Measurements from ENCODE around the gene AMOTL1. TPM values are rescaled to one million over a fixed set of nuclear protein-coding genes. Genes with fewer than 3 reads are reported as not detected.

AMOTL1 gene
- total and polyA plus RNA-seq, 4 experiments from 2014 or later: 0.06 to 0.09 (median 0.07) TPM; not detected in 1

- Mint-ChIP-seq H3K4me3 (no peak overlapping the region), H3K36me3 (no peaks in the 10 kb centered on the region), H3K27ac (no peak overlapping the region), H3K4me1 (no peaks in the 10 kb centered on the region), H3K27me3 (peaks cover 2 to 8% of the 10 kb centered on the region in 2 donors), H3K9me3 (no peaks in the 10 kb centered on the region)
- no peaks in the 10 kb centered on the region for H3K4me1 ChIP-seq (ENCODE audit: insufficient read depth, low read length)
- no peaks in the 10 kb centered on the region for H3K36me3 ChIP-seq (ENCODE audit: insufficient read depth, low read length)
- ChIA-PET POLR2A (ENCODE audit: partially characterized antibody) (no interaction called here), CTCF (ENCODE audit: partially characterized antibody) (interaction anchor here (1.8 kb wide), 1 partner anchor 11 kb away, joined by 4 read pairs; no protein-coding TSS in a partner anchor)
- H3K27ac ChIP-seq (ENCODE audit: low read depth, low read length): no peak overlapping the region
- no peaks in the 10 kb centered on the region for H3K27me3 ChIP-seq (ENCODE audit: insufficient read depth, low read length)
- H3K4me3 ChIP-seq (ENCODE audit: low read length in 2 of 2): no peak overlapping the region
- DNase-seq: no peak
- intact Hi-C loops (cut with micrococcal nuclease): no loop called here
- no peaks in the 10 kb centered on the region for H3K9me3 ChIP-seq (ENCODE audit: control insufficient read depth in 1 of 2, low read length in 2 of 2)
Measured at GRCh38 chr11:94795476-94796189, 27.5 kb downstream of the AMOTL1 start.

GRCh38 chr11:94796190-94796580 lies 28.0 kb downstream of the AMOTL1 start:
- no peak for DNase-seq
- no peak overlapping the region for H3K27ac ChIP-seq (ENCODE audit: low read depth, low read length)
- H3K4me1 ChIP-seq (ENCODE audit: insufficient read depth, low read length): no peaks in the 10 kb centered on the region
- H3K27me3 ChIP-seq (ENCODE audit: insufficient read depth, low read length): no peaks in the 10 kb centered on the region
- Mint-ChIP-seq H3K9me3 (no peaks in the 10 kb centered on the region), H3K36me3 (no peaks in the 10 kb centered on the region), H3K4me1 (no peaks in the 10 kb centered on the region), H3K27me3 (peaks cover 2 to 8% of the 10 kb centered on the region in 2 donors), H3K4me3 (no peak overlapping the region), H3K27ac (no peak overlapping the region)
- H3K4me3 ChIP-seq (ENCODE audit: low read length in 2 of 2): no peak overlapping the region
- no peaks in the 10 kb centered on the region for H3K9me3 ChIP-seq (ENCODE audit: control insufficient read depth in 1 of 2, low read length in 2 of 2)
- no peaks in the 10 kb centered on the region for H3K36me3 ChIP-seq (ENCODE audit: insufficient read depth, low read length)
- intact Hi-C loops (cut with micrococcal nuclease): no loop called here
- ChIA-PET POLR2A (ENCODE audit: partially characterized antibody) (no interaction called here), CTCF (ENCODE audit: partially characterized antibody) (no interaction called here)

- Mint-ChIP-seq H3K36me3 (no peaks in the 10 kb centered on the region), H3K9me3 (no peaks in the 10 kb centered on the region), H3K27me3 (peaks cover 2 to 8% of the 10 kb centered on the region in 2 donors), H3K4me1 (no peaks in the 10 kb centered on the region), H3K27ac (no peak overlapping the region), H3K4me3 (no peak overlapping the region)
- Histone ChIP-seq H3K27me3 (ENCODE audit: insufficient read depth, low read length) (no peaks in the 10 kb centered on the region), H3K27ac (ENCODE audit: low read depth, low read length) (no peak overlapping the region), H3K4me3 (ENCODE audit: low read length in 2 of 2) (no peak overlapping the region), H3K36me3 (ENCODE audit: insufficient read depth, low read length) (no peaks in the 10 kb centered on the region), H3K9me3 (ENCODE audit: control insufficient read depth in 1 of 2, low read length in 2 of 2) (no peaks in the 10 kb centered on the region), H3K4me1 (ENCODE audit: insufficient read depth, low read length) (no peaks in the 10 kb centered on the region)
- ChIA-PET CTCF (ENCODE audit: partially characterized antibody) (no interaction called here), POLR2A (ENCODE audit: partially characterized antibody) (no interaction called here)
- no peak for DNase-seq
- intact Hi-C loops (cut with micrococcal nuclease): no loop called here
Measured at GRCh38 chr11:94796863-94797262, 28.7 kb downstream of the AMOTL1 start.

GRCh38 chr11:94799726-94800125 lies 31.6 kb downstream of the AMOTL1 start:
- Mint-ChIP-seq H3K4me3 (no peak overlapping the region), H3K27me3 (no peaks in the 10 kb centered on the region), H3K27ac (no peak overlapping the region), H3K36me3 (no peaks in the 10 kb centered on the region), H3K4me1 (no peaks in the 10 kb centered on the region), H3K9me3 (no peaks in the 10 kb centered on the region)
- ChIA-PET POLR2A (ENCODE audit: partially characterized antibody) (no interaction called here), CTCF (ENCODE audit: partially characterized antibody) (no interaction called here)
- Histone ChIP-seq H3K4me1 (ENCODE audit: insufficient read depth, low read length) (no peaks in the 10 kb centered on the region), H3K4me3 (ENCODE audit: low read length in 2 of 2) (no peak overlapping the region), H3K9me3 (ENCODE audit: control insufficient read depth in 1 of 2, low read length in 2 of 2) (no peaks in the 10 kb centered on the region), H3K27ac (ENCODE audit: low read depth, low read length) (no peak overlapping the region), H3K27me3 (ENCODE audit: insufficient read depth, low read length) (no peaks in the 10 kb centered on the region), H3K36me3 (ENCODE audit: insufficient read depth, low read length) (no peaks in the 10 kb centered on the region)
- intact Hi-C loops (cut with micrococcal nuclease): no loop called here
- no peak for DNase-seq

GRCh38 chr11:94800414-94800813 lies 32.3 kb downstream of the AMOTL1 start:
- no peak for DNase-seq
- H3K27ac ChIP-seq (ENCODE audit: low read depth, low read length): no peak overlapping the region
- POLR2A ChIA-PET (ENCODE audit: partially characterized antibody): no interaction called here
- no peaks in the 10 kb centered on the region for H3K9me3 Mint-ChIP-seq
- CTCF ChIA-PET (ENCODE audit: partially characterized antibody): no interaction called here
- H3K4me1 ChIP-seq (ENCODE audit: insufficient read depth, low read length): no peaks in the 10 kb centered on the region
- no peaks in the 10 kb centered on the region for H3K36me3 ChIP-seq (ENCODE audit: insufficient read depth, low read length)
- no peaks in the 10 kb centered on the region for H3K27me3 ChIP-seq (ENCODE audit: insufficient read depth, low read length)
- H3K27ac Mint-ChIP-seq: no peak overlapping the region
- no peak overlapping the region for H3K4me3 Mint-ChIP-seq
- H3K27me3 Mint-ChIP-seq: no peaks in the 10 kb centered on the region
- intact Hi-C loops (cut with micrococcal nuclease): no loop called here
- no peaks in the 10 kb centered on the region for H3K4me1 Mint-ChIP-seq
- no peaks in the 10 kb centered on the region for H3K36me3 Mint-ChIP-seq
- H3K9me3 ChIP-seq (ENCODE audit: control insufficient read depth in 1 of 2, low read length in 2 of 2): no peaks in the 10 kb centered on the region
- H3K4me3 ChIP-seq (ENCODE audit: low read length in 2 of 2): no peak overlapping the region

- no peak for DNase-seq
- intact Hi-C loops (cut with micrococcal nuclease): no loop called here
- Histone ChIP-seq H3K4me1 (ENCODE audit: insufficient read depth, low read length) (no peaks in the 10 kb centered on the region), H3K36me3 (ENCODE audit: insufficient read depth, low read length) (no peaks in the 10 kb centered on the region), H3K27ac (ENCODE audit: low read depth, low read length) (no peak overlapping the region), H3K9me3 (ENCODE audit: control insufficient read depth in 1 of 2, low read length in 2 of 2) (no peaks in the 10 kb centered on the region), H3K27me3 (ENCODE audit: insufficient read depth, low read length) (no peaks in the 10 kb centered on the region), H3K4me3 (ENCODE audit: low read length in 2 of 2) (no peak overlapping the region)
- H3K4me1 Mint-ChIP-seq: no peaks in the 10 kb centered on the region
- H3K27me3 Mint-ChIP-seq: no peaks in the 10 kb centered on the region
- no peaks in the 10 kb centered on the region for H3K9me3 Mint-ChIP-seq
- ChIA-PET POLR2A (ENCODE audit: partially characterized antibody) (no interaction called here), CTCF (ENCODE audit: partially characterized antibody) (no interaction called here)
- no peak overlapping the region for H3K4me3 Mint-ChIP-seq
- no peaks in the 10 kb centered on the region for H3K36me3 Mint-ChIP-seq
- no peak overlapping the region for H3K27ac Mint-ChIP-seq
Measured at GRCh38 chr11:94801866-94802460, 33.8 kb downstream of the AMOTL1 start.

- Histone ChIP-seq H3K9me3 (ENCODE audit: control insufficient read depth in 1 of 2, low read length in 2 of 2) (no peaks in the 10 kb centered on the region), H3K4me3 (ENCODE audit: low read length in 2 of 2) (no peak overlapping the region), H3K4me1 (ENCODE audit: insufficient read depth, low read length) (no peaks in the 10 kb centered on the region), H3K27me3 (ENCODE audit: insufficient read depth, low read length) (no peaks in the 10 kb centered on the region), H3K36me3 (ENCODE audit: insufficient read depth, low read length) (no peaks in the 10 kb centered on the region), H3K27ac (ENCODE audit: low read depth, low read length) (no peak overlapping the region)
- no peaks in the 10 kb centered on the region for H3K27me3 Mint-ChIP-seq
- no peaks in the 10 kb centered on the region for H3K4me1 Mint-ChIP-seq
- intact Hi-C loops (cut with micrococcal nuclease): no loop called here
- ChIA-PET CTCF (ENCODE audit: partially characterized antibody) (no interaction called here), POLR2A (ENCODE audit: partially characterized antibody) (no interaction called here)
- H3K27ac Mint-ChIP-seq: no peak overlapping the region
- no peaks in the 10 kb centered on the region for H3K9me3 Mint-ChIP-seq
- DNase-seq: no peak
- no peak overlapping the region for H3K4me3 Mint-ChIP-seq
- H3K36me3 Mint-ChIP-seq: no peaks in the 10 kb centered on the region
Measured at GRCh38 chr11:94802501-94802900, 34.3 kb downstream of the AMOTL1 start.

Data from CD4-positive, alpha-beta memory T cell (primary cell).